Neutrophil (primary cell): ENCODE results near the gene SEPHS1.

Source experiments
- H3K27ac ChIP-seq: fragments of 200-600 bp; sonication (generic); 2 replicates; pipeline ENCODE4 v1.5.1; 2016; ENCODE audit warnings: mild to moderate bottlenecking, moderate library complexity
- H3K27me3 ChIP-seq: fragments of 200-600 bp; sonication (generic); 2 replicates; pipeline ENCODE4 v1.6.0; 2016; ENCODE audit warnings: mild to moderate bottlenecking
- H3K36me3 ChIP-seq: fragments of 200-600 bp; sonication (generic); 2 replicates; pipeline ENCODE4 v1.5.1; 2017
- H3K4me1 ChIP-seq, 2 experiments: fragments of 200-600 bp in 1 of 2; sonication (generic) in 1 of 2; 1 replicate in 1 of 2; 2 replicates in 1 of 2; pipeline versions ENCODE4 v1.5.1 to v1.6.1; 2013 to 2016; ENCODE audit warnings: low read depth in 1 of 2, low read length in 1 of 2, mild to moderate bottlenecking in 1 of 2, moderate library complexity in 1 of 2; ENCODE audit not compliant: control insufficient read depth in 1 of 2, insufficient read depth in 1 of 2
- H3K4me3 ChIP-seq, 2 experiments: fragments of 200-600 bp in 1 of 2; sonication (generic) in 1 of 2; 1 replicate in 1 of 2; 2 replicates in 1 of 2; pipeline ENCODE4 v1.5.1; 2013 to 2016; ENCODE audit warnings: low read depth in 1 of 2, low read length in 1 of 2, mild to moderate bottlenecking in 1 of 2, moderate library complexity in 1 of 2
- H3K9me3 ChIP-seq: fragments of 200-600 bp; sonication (generic); 2 replicates; pipeline ENCODE4 v1.5.1; 2016
- CTCF ChIP-seq: fragments of 200-600 bp; sonication (generic); IDR thresholded peaks from 2 replicates; pipeline ENCODE4 v1.5.1; 2016; ENCODE audit warnings: antibody characterized with exemption

Gene SEPHS1

GRCh38 chr10:13315361-13315760 lies 32.7 kb downstream of the SEPHS1 start:
- no peak overlapping the region for H3K4me3 ChIP-seq
- H3K9me3 ChIP-seq: no peaks in the 10 kb centered on the region
- no peak for TF ChIP-seq CTCF
- no peak overlapping the region for H3K27ac ChIP-seq
- H3K36me3 ChIP-seq: peaks cover 14% of the 10 kb centered on the region
- no peaks in the 10 kb centered on the region for H3K27me3 ChIP-seq
- H3K4me1 ChIP-seq: no peaks in the 10 kb centered on the region

GRCh38 chr10:13311177-13311575 lies 36.9 kb downstream of the SEPHS1 start:
- Histone ChIP-seq H3K4me1 (no peaks in the 10 kb centered on the region), H3K9me3 (no peaks in the 10 kb centered on the region), H3K36me3 (no peaks in the 10 kb centered on the region), H3K27me3 (no peaks in the 10 kb centered on the region), H3K4me3 (no peak overlapping the region), H3K27ac (no peak overlapping the region)
- TF ChIP-seq CTCF: no peak

- H3K27me3 ChIP-seq: no peaks in the 10 kb centered on the region
- H3K4me3 ChIP-seq: no peak overlapping the region
- no peaks in the 10 kb centered on the region for H3K9me3 ChIP-seq
- no peaks in the 10 kb centered on the region for H3K4me1 ChIP-seq
- no peak for TF ChIP-seq CTCF
- H3K27ac ChIP-seq: no peak overlapping the region
- H3K36me3 ChIP-seq: no peaks in the 10 kb centered on the region
Measured at GRCh38 chr10:13310518-13311176, 37.4 kb downstream of the SEPHS1 start.

- no peak overlapping the region for H3K27ac ChIP-seq
- TF ChIP-seq CTCF: no peak
- no peaks in the 10 kb centered on the region for H3K36me3 ChIP-seq
- no peaks in the 10 kb centered on the region for H3K27me3 ChIP-seq
- no peaks in the 10 kb centered on the region for H3K9me3 ChIP-seq
- H3K4me1 ChIP-seq: no peaks in the 10 kb centered on the region
- no peak overlapping the region for H3K4me3 ChIP-seq
Measured at GRCh38 chr10:13309792-13310191, 38.3 kb downstream of the SEPHS1 start.

- no peak for TF ChIP-seq CTCF
- H3K4me1 ChIP-seq: no peaks in the 10 kb centered on the region
- H3K27ac ChIP-seq: no peak overlapping the region
- no peaks in the 10 kb centered on the region for H3K36me3 ChIP-seq
- H3K4me3 ChIP-seq: no peak overlapping the region
- no peaks in the 10 kb centered on the region for H3K9me3 ChIP-seq
- no peaks in the 10 kb centered on the region for H3K27me3 ChIP-seq
Measured at GRCh38 chr10:13308096-13308495, 40.0 kb downstream of the SEPHS1 start.
